HG03520 (cell line): ENCODE measurements around the gene C20orf144.
"Not testable (repeated sequence)": the region's sequence is repeated elsewhere in the genome, so short reads cannot be mapped to it uniquely, and the experiment has no call there.

ENCODE experiments used
- ATAC-seq: cut with Tn5 transposase; IDR thresholded peaks from one replicate; pipeline ENCODE4 v1.9.1; 2021; ENCODE audit warnings: mild to moderate bottlenecking, moderate library complexity; ENCODE audit not compliant: unreplicated experiment

C20orf144 gene

GRCh38 chr20:33693741-33694638 lies 31.9 kb downstream of the C20orf144 start:
- ATAC-seq: no peak

- no peak for ATAC-seq
Observed at GRCh38 chr20:33694639-33695012, 32.5 kb downstream of the C20orf144 start.

GRCh38 chr20:33696448-33696847 lies 34.3 kb downstream of the C20orf144 start:
- no peak for ATAC-seq

DNA sequence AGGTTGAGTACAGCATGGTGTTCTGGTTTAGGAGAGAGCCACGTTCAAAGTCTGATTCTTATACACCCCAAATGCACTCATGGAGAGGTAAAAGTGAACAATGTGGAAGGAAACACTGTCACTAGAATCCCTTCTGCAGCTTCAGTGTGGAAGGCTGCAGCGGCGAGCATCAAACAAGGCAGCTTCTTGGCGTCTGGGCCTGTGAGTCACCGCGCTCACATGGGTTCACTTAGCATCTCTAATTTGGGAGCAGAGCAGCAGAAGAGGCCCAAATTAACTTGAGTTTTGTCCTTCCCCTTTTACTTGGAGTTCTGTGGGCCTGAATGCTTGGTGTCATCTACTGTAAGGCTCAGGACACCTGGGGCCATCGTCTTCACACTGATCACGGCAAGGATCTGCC lies 35.0 kb downstream of the C20orf144 start:
- no peak for ATAC-seq

DNA sequence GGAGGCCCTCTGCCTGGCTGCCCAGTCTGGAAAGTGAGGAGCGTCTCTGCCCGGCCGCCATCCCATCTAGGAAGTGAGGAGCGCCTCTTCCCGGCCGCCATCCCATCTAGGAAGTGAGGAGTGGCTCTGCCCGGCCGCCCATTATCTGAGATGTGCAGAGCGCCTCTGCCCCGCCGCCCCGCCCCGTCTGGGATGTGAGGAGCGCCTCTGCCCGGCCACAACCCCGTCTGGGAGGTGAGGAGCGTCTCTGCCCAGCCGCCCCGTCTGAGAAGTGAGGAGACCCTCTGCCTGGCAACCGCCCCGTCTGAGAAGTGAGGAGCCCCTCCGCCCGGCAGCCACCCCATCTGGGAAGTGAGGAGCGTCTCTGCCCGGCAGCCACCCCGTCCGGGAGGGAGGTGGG lies 36.8 kb downstream of the C20orf144 start:
- ATAC-seq: not testable (repeated sequence)

DNA sequence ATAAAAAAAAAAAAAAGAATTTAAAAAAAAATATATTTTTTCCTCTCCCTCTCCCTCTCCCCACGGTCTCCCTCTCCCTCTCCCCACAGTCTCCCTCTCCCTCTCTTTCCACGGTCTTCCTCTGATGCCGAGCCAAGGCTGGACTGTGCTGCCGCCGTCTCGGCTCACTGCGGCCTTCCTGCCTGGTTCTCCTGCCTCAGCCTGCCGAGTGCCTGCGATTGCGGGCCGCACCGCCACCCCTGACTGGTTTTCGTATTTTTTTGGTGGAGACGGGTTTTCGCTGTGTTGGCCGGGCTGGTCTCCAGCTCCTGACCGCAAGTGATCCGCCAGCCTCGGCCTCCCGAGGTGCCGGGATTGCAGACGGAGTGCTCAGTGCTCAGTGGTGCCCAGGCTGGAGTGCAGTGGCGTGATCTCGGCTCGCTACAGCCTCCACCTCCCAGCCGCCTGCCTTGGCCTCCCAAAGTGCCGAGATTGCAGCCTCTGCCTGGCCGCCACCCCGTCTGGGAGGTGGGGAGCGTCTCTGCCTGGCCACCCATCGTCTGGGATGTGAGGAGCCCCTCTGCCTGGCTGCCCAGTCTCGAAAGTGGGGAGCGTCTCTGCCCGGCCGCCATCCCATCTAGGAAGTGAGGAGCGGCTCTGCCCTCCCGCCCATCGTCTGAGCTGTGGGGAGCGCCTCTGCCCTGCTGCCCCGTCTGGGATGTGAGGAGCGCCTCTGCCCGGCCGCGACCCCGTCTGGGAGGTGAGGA lies 38.7 kb downstream of the C20orf144 start:
- not testable (repeated sequence) for ATAC-seq

- ATAC-seq: no peak
Observed at GRCh38 chr20:33701629-33702450, 39.7 kb downstream of the C20orf144 start.

GRCh38 chr20:33702861-33703260 lies 40.7 kb downstream of the C20orf144 start:
- no peak for ATAC-seq

DNA sequence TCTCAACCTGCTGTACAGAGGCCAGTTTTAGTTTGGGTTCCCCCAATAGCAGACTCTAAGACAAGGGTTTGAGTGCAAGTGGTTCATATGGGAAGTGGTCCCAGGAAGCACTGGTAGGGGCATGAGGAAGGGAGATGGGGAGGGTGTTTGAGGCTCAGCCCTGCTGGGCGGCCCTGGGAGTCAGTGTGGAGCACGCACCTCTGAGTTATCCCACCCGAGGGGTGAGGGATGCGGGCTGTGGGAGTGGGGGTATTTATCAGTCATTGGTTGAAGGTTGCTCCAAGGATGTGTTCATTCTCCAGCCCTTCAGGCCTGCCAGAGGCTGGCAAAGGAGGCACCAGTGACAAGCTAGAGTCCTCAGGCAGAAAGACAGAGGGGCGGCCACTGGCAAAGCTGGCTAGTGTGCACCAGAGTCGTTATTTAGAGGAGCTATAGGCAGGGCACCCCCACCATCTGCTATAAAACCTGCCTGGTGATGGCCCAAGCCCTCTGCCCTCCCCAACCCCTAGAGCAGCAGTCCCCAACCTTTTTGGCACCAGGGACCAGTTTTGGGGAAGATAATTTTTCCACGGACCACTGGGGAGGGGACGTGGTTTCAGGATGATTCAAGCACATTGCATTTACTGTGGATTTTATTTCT lies 41.5 kb downstream of the C20orf144 start:
- ATAC-seq: no peak

- ATAC-seq: no peak
Observed at GRCh38 chr20:33704197-33704924, 42.2 kb downstream of the C20orf144 start.

GRCh38 chr20:33707668-33708067 lies 45.5 kb downstream of the C20orf144 start:
- no peak for ATAC-seq

DNA sequence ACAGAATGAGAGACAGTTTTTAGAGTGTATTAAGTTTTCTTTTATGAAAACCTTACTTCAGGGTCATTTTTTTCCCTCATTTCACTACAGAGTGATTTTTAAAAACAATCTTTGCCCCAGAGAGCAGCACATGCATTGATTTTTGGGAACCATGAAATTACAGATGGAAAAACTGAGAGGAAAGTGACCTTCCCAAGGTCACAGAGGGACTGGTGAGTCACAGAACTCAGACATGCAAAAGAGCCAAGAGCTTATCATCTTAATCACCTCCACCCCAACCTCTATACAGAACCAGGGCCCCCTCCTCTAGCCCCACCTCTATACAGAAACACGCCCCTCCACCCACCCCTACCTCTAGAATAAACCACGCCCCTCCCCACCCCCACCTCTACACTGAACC lies 47.3 kb downstream of the C20orf144 start:
- ATAC-seq: no peak

GRCh38 chr20:33709905-33710541 lies 47.9 kb downstream of the C20orf144 start:
- no peak for ATAC-seq

DNA sequence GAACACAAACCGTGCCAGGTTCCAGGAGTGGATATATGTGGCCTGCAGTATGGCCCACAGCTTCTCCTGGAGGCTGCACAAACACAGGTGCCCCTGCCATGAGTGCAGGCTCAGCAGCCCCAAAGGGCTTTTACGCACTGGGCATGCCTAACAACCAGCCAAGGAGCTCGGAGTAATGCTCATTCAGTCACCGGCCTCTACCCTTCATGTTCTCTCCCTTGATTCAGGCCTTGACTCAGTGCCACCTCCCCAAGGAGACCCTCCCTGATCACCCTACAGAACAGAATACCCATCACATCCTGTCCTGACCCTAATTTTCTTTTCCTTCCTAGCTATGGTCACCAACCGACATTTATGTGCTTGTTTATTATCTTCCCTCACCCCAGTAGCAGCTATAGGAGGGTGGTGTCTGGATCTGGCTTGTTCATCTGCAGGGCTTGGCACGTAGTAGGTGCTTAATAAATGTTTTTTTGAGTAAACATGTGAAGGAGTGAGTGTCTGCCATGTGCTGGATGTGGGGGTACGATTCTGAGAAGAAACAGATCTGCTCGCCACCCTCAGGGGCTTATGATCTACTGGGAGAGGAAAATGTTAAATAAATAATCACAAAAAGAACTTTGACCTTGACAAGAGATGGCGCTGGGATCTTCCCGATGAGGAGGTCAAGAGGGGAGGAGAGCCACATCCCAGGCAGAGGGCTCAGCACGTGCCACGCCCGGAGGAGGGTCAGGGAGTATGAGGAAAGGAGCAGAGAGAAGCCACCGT lies 48.7 kb downstream of the C20orf144 start:
- ATAC-seq: no peak

- ATAC-seq: no peak
Observed at GRCh38 chr20:33711446-33711738, 49.3 kb downstream of the C20orf144 start.
